ENCODE measurements around the gene HAGHL.

GRCh38 chr16:684071-684794, 42.7 kb upstream of the HAGHL start, which contains the start of gene JMJD8:
- TF ChIP-seq, protein P1, sequence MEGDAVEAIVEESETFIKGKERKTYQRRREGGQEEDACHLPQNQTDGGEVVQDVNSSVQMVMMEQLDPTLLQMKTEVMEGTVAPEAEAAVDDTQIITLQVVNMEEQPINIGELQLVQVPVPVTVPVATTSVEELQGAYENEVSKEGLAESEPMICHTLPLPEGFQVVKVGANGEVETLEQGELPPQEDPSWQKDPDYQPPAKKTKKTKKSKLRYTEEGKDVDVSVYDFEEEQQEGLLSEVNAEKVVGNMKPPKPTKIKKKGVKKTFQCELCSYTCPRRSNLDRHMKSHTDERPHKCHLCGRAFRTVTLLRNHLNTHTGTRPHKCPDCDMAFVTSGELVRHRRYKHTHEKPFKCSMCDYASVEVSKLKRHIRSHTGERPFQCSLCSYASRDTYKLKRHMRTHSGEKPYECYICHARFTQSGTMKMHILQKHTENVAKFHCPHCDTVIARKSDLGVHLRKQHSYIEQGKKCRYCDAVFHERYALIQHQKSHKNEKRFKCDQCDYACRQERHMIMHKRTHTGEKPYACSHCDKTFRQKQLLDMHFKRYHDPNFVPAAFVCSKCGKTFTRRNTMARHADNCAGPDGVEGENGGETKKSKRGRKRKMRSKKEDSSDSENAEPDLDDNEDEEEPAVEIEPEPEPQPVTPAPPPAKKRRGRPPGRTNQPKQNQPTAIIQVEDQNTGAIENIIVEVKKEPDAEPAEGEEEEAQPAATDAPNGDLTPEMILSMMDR (IDR thresholded peaks at IDR 0.05), result no peak
- no peak for TF ChIP-seq ZFX (IDR thresholded peaks at IDR 0.05; ENCODE audit: borderline replicate concordance)

Data from 22Rv1 (cell line).